Endothelial cell of umbilical vein (primary cell): ENCODE measurements around the gene SZT2. TPM values are rescaled to one million over a fixed set of nuclear protein-coding genes. Genes with fewer than 3 reads are reported as not detected.

ENCODE experiments used
- BruUV-seq: library from RNA; stranded (reverse); fragments of 400-500 nt; replicated peaks from 2 replicates; lab custom pipeline; 2021; lab: Mats Ljungman, UMichigan
- CTCF ChIA-PET: fragments of 300-600, 350-600 bp; sonication (Branson Sonifier 250); formaldehyde crosslinking; loops from one replicate; lab custom pipeline; 2021; ENCODE audit warnings: antibody characterized with exemption, inconsistent platforms; lab: Charles Lee
- POLR2A ChIA-PET: fragments of 300-600, 350-600 bp; sonication (Branson Sonifier 250); formaldehyde crosslinking; loops from one replicate; lab custom pipeline; 2021; ENCODE audit warnings: antibody characterized with exemption, inconsistent platforms; lab: Charles Lee
- DNase-seq: peaks from one replicate; pipeline ENCODE4 v3.0.0-alpha.2; 2011; ENCODE audit warnings: low read depth, low spot score
- FAIRE-seq: peaks from 2 replicates; lab custom pipeline; 2011; peaks lifted over from hg19 to GRCh38; lab: Jason Lieb, UNC
- H2AFZ ChIP-seq: 2 replicates; pipeline ENCODE4 v1.6.0; 2012; ENCODE audit warnings: low read depth, low read length, control low read depth, inconsistent platforms
- H3K27ac ChIP-seq: 2 replicates; pipeline ENCODE4 v1.5.1; 2011; ENCODE audit warnings: low read depth, mild to moderate bottlenecking, control low read depth, low read length, moderate library complexity; ENCODE audit not compliant: insufficient read depth
- H3K27me3 ChIP-seq, 2 experiments: 2 replicates each; pipeline versions ENCODE4 v1.6.0 to v1.6.1; 2011; ENCODE audit warnings: low read length in 2 of 2, mixed read lengths in 1 of 2; ENCODE audit not compliant: control insufficient read depth in 2 of 2, insufficient read depth in 2 of 2
- H3K36me3 ChIP-seq, 2 experiments: 2 replicates in 1 of 2; 3 replicates in 1 of 2; pipeline ENCODE4 v1.5.1; 2011; ENCODE audit warnings: low read length in 2 of 2, mild to moderate bottlenecking in 1 of 2, moderate library complexity in 1 of 2; ENCODE audit not compliant: control insufficient read depth in 2 of 2, insufficient read depth in 2 of 2; ENCODE audit errors: extremely low read depth in 1 of 2
- H3K4me1 ChIP-seq: 3 replicates; pipeline ENCODE4 v1.5.1; 2011; ENCODE audit warnings: mild to moderate bottlenecking, low read length; ENCODE audit not compliant: control insufficient read depth, insufficient read depth; ENCODE audit errors: extremely low read depth
- H3K4me2 ChIP-seq: 2 replicates; pipeline ENCODE4 v1.6.1; 2011; ENCODE audit warnings: low read length, control low read depth, mixed read lengths; ENCODE audit not compliant: insufficient read depth
- H3K4me3 ChIP-seq, 3 experiments: fragments of 200-600 bp in 1 of 3; sonication (generic), shearing (Covaris generic) in 1 of 3; replicated peaks in 1 of 3; 2 replicates each; pipeline ENCODE4 v1.5.1; 2011 to 2016; ENCODE audit warnings: control low read depth in 3 of 3, low read length in 3 of 3, mild to moderate bottlenecking in 2 of 3, inconsistent platforms in 1 of 3, low read depth in 1 of 3, moderate library complexity in 1 of 3; ENCODE audit not compliant: insufficient read depth in 1 of 3
- H3K79me2 ChIP-seq: 2 replicates; pipeline ENCODE4 v1.6.0; 2012; ENCODE audit warnings: low read length, inconsistent platforms; ENCODE audit not compliant: control insufficient read depth, insufficient read depth
- H3K9ac ChIP-seq: replicated peaks from 2 replicates; pipeline ENCODE3; 2011; ENCODE audit warnings: low read length, control low read depth; ENCODE audit not compliant: insufficient read depth; ENCODE audit errors: extremely low read depth
- H3K9me1 ChIP-seq: replicated peaks from 3 replicates; pipeline ENCODE4 v1.6.0; 2011; ENCODE audit warnings: mild to moderate bottlenecking, low read length; ENCODE audit not compliant: control insufficient read depth, insufficient read depth; ENCODE audit errors: extremely low read depth
- H3K9me3 ChIP-seq: replicated peaks from 2 replicates; pipeline ENCODE4 v1.5.1; 2012; ENCODE audit warnings: low read length, inconsistent platforms; ENCODE audit not compliant: control insufficient read depth, insufficient read depth
- H4K20me1 ChIP-seq: replicated peaks from 2 replicates; pipeline ENCODE3; 2011; ENCODE audit warnings: mild to moderate bottlenecking, low read length; ENCODE audit not compliant: control insufficient read depth, insufficient read depth; ENCODE audit errors: extremely low read depth
- CTCF ChIP-seq, 2 donors: IDR thresholded peaks; 1 replicate in 1 of 2; 2 replicates in 1 of 2; pipeline ENCODE4 v1.5.1; 2011; ENCODE audit warnings: low read length in 2 of 2, mild to moderate bottlenecking in 2 of 2, moderate library complexity in 2 of 2, control low read depth in 1 of 2, inconsistent platforms in 1 of 2, low read depth in 1 of 2; ENCODE audit not compliant: insufficient read depth in 1 of 2; ENCODE audit errors: extremely low read depth in 1 of 2
- EZH2 ChIP-seq: IDR thresholded peaks from 2 replicates; pipeline ENCODE4 v1.6.1; 2012; ENCODE audit warnings: borderline replicate concordance, low read depth, mild to moderate bottlenecking, moderate library complexity, low read length, inconsistent platforms; ENCODE audit not compliant: severe bottlenecking
- FOS ChIP-seq: IDR thresholded peaks from 2 replicates; pipeline ENCODE4 v1.6.1; 2011; ENCODE audit warnings: mild to moderate bottlenecking, low read length, moderate library complexity, borderline replicate concordance; ENCODE audit not compliant: insufficient read depth
- GATA2 ChIP-seq: IDR thresholded peaks from 2 replicates; pipeline ENCODE4 v1.7.0; 2011; ENCODE audit warnings: low read depth, mild to moderate bottlenecking, moderate library complexity, mixed read lengths, low read length; ENCODE audit not compliant: insufficient read length, insufficient read depth
- JUN ChIP-seq: IDR thresholded peaks from 2 replicates; pipeline ENCODE4 v1.6.1; 2011; ENCODE audit warnings: borderline replicate concordance, low read depth; ENCODE audit not compliant: insufficient read length, insufficient read depth
- MAX ChIP-seq: IDR thresholded peaks from 2 replicates; pipeline ENCODE4 v1.6.1; 2011; ENCODE audit not compliant: insufficient read depth, insufficient read length
- MYC ChIP-seq: IDR thresholded peaks from one replicate; pipeline ENCODE4 v1.6.1; 2011; ENCODE audit warnings: mild to moderate bottlenecking, low read depth, low read length
- POLR2A ChIP-seq: IDR thresholded peaks from 2 replicates; pipeline ENCODE4 v1.6.1; 2012; ENCODE audit warnings: low read depth, mild to moderate bottlenecking, control low read depth, low read length
- POLR2AphosphoS5 ChIP-seq: IDR thresholded peaks from 2 replicates; pipeline ENCODE4 v1.6.1; 2012; ENCODE audit warnings: low read depth, mild to moderate bottlenecking, control low read depth, low read length, moderate library complexity; ENCODE audit not compliant: insufficient read depth
- dilution Hi-C: fragments of 300-500 bp; cut with MboI; formaldehyde crosslinking; loops from one replicate; pipeline ENCODE4 v1.15.0; 2019; ENCODE audit warnings: low sequenced_read_pairs; ENCODE audit not compliant: extremely low pct_ligation_motif_present
- intact Hi-C: fragments of 100-400 bp; cut with micrococcal nuclease; formaldehyde crosslinking; loops from one replicate; pipeline ENCODE4 v1.10.0; 2022
- polyA plus RNA-seq, 4 experiments: library from polyadenylated mRNA; depleted of rRNA in 3 of 4; stranded (reverse) in 3 of 4; unstranded in 1 of 4; fragments of >200 nt; gene quantifications; 2 replicates each; pipeline versions ENCODE4 v1.2.1 to v1.2.3, GENCODE V29; 2011 to 2012; ENCODE audit warnings: missing spikeins in 1 of 4
- total RNA-seq: library from RNA; stranded (reverse); gene quantifications from 2 replicates; pipeline ENCODE4 v1.2.3, GENCODE V29; 2021

Gene SZT2
- total and polyA plus RNA-seq, 2 donors (not counting 3 experiments of a cell fraction or from before 2014, with no cell fraction given) = 11.4 to 49.9 TPM

- POLR2A ChIA-PET = no interaction called here
- Histone ChIP-seq H3K4me2 (no peak overlapping the region), H3K27me3 (no peaks in the 10 kb centered on the region), H3K4me1 (peaks cover 47% of the 10 kb centered on the region), H3K36me3 (no peaks in the 10 kb centered on the region), H4K20me1 (no peaks in the 10 kb centered on the region), H3K27ac (no peak overlapping the region), H3K79me2 (no peaks in the 10 kb centered on the region), H3K9ac (no peak overlapping the region), H2AFZ (no peak overlapping the region), H3K9me3 (no peaks in the 10 kb centered on the region), H3K9me1 (no peaks in the 10 kb centered on the region), H3K4me3 (no peak overlapping the region)
- intact Hi-C loops (loop anchor here (5.0 kb wide), 1 partner anchor 168 kb away; the partner anchor contains the start of gene TIE1), dilution Hi-C loops (no loop called here)
- no peak for FAIRE-seq
- DNase-seq = no peak
- TF ChIP-seq CTCF (IDR thresholded peaks at IDR 0.05; ENCODE audit: extremely low read depth in 1 of 2, insufficient read depth in 1 of 2, low read depth in 1 of 2, low read length in 2 of 2) = no peak
- no peak for TF ChIP-seq FOS
- TF ChIP-seq EZH2 = no peak
- no peak for TF ChIP-seq MAX
- TF ChIP-seq POLR2AphosphoS5 = no peak
- no peak for TF ChIP-seq GATA2
- no peak for TF ChIP-seq JUN
- no peak for TF ChIP-seq POLR2A
- TF ChIP-seq MYC = no peak
- BruUV-seq = no TSS peak
- CTCF ChIA-PET = no interaction called here
Observed at GRCh38 chr1:43469932-43470331, 80.2 kb downstream of the SZT2 start.
